Trophoblast cell (in vitro differentiated cells and primary cell): Measurements from ENCODE around the gene DPP6.

ENCODE experiments used
- DNase-seq, 2 donors: peaks; one replicate each; pipeline ENCODE4 v3.0.0-alpha.2; 2016
- H2AFZ ChIP-seq: 2 replicates; pipeline ENCODE4 v1.6.1; 2013; ENCODE audit warnings: low read length, moderate library complexity, mild to moderate bottlenecking; ENCODE audit not compliant: insufficient read depth, poor library complexity
- H2AK5ac ChIP-seq: 2 replicates; pipeline ENCODE4 v1.6.1; 2013; ENCODE audit warnings: mild to moderate bottlenecking, low read length
- H2BK120ac ChIP-seq: 2 replicates; pipeline ENCODE4 v1.6.1; 2013; ENCODE audit warnings: low read length, mild to moderate bottlenecking, moderate library complexity; ENCODE audit not compliant: insufficient read depth, poor library complexity
- H2BK12ac ChIP-seq: 2 replicates; pipeline ENCODE4 v1.6.1; 2013; ENCODE audit warnings: mild to moderate bottlenecking, low read length, moderate library complexity
- H2BK5ac ChIP-seq: 2 replicates; pipeline ENCODE4 v1.6.1; 2013; ENCODE audit warnings: low read length, low read depth, moderate library complexity, mild to moderate bottlenecking; ENCODE audit not compliant: poor library complexity
- H3K14ac ChIP-seq: 2 replicates; pipeline ENCODE4 v1.6.1; 2013; ENCODE audit warnings: mild to moderate bottlenecking, low read length
- H3K18ac ChIP-seq: 2 replicates; pipeline ENCODE4 v1.6.1; 2013; ENCODE audit warnings: mild to moderate bottlenecking, low read length
- H3K23ac ChIP-seq: 2 replicates; pipeline ENCODE4 v1.6.1; 2013; ENCODE audit warnings: low read length
- H3K27ac ChIP-seq: 2 replicates; pipeline ENCODE4 v1.5.1; 2013; ENCODE audit warnings: low read depth, mild to moderate bottlenecking, inconsistent platforms, low read length, moderate library complexity
- H3K27me3 ChIP-seq: 2 replicates; pipeline ENCODE4 v1.6.1; 2013; ENCODE audit warnings: inconsistent platforms, mild to moderate bottlenecking, low read length, moderate library complexity; ENCODE audit not compliant: insufficient read depth
- H3K36me3 ChIP-seq, 2 experiments: 1 replicate in 1 of 2; 2 replicates in 1 of 2; pipeline ENCODE4 v1.6.1; 2013; ENCODE audit warnings: low read length in 2 of 2, mild to moderate bottlenecking in 2 of 2, moderate library complexity in 1 of 2; ENCODE audit not compliant: insufficient read depth in 2 of 2, control insufficient read depth in 1 of 2
- H3K4ac ChIP-seq: 2 replicates; pipeline ENCODE4 v1.6.1; 2013; ENCODE audit warnings: low read depth, mild to moderate bottlenecking, low read length, moderate library complexity
- H3K4me1 ChIP-seq, 2 experiments: 1 replicate in 1 of 2; 2 replicates in 1 of 2; pipeline ENCODE4 v1.6.1; 2013; ENCODE audit warnings: low read length in 2 of 2, mild to moderate bottlenecking in 2 of 2, moderate library complexity in 1 of 2; ENCODE audit not compliant: insufficient read depth in 2 of 2, control insufficient read depth in 1 of 2
- H3K4me2 ChIP-seq: 2 replicates; pipeline ENCODE4 v1.6.1; 2013; ENCODE audit warnings: inconsistent platforms, mild to moderate bottlenecking, low read length, moderate library complexity
- H3K4me3 ChIP-seq: 2 replicates; pipeline ENCODE4 v1.5.1; 2013; ENCODE audit warnings: mild to moderate bottlenecking, low read depth, low read length, inconsistent platforms
- H3K79me1 ChIP-seq: one replicate; pipeline ENCODE4 v1.6.1; 2013; ENCODE audit warnings: low read length
- H3K79me2 ChIP-seq: 2 replicates; pipeline ENCODE4 v1.6.1; 2013; ENCODE audit warnings: low read length, mild to moderate bottlenecking; ENCODE audit not compliant: control insufficient read depth, insufficient read depth, poor library complexity
- H3K9ac ChIP-seq: 2 replicates; pipeline ENCODE4 v1.6.1; 2013; ENCODE audit warnings: mild to moderate bottlenecking, low read length
- H3K9me3 ChIP-seq: 2 replicates; pipeline ENCODE4 v1.6.1; 2013; ENCODE audit warnings: low read depth, mild to moderate bottlenecking, control low read depth, inconsistent platforms, low read length; ENCODE audit not compliant: insufficient read depth
- H4K12ac ChIP-seq: 2 replicates; pipeline ENCODE4 v1.6.1; 2013; ENCODE audit warnings: low read depth, mild to moderate bottlenecking, low read length, moderate library complexity
- H4K8ac ChIP-seq: 2 replicates; pipeline ENCODE4 v1.6.1; 2013; ENCODE audit warnings: low read depth, mild to moderate bottlenecking, low read length, moderate library complexity
- H4K91ac ChIP-seq: one replicate; pipeline ENCODE4 v1.6.1; 2013; ENCODE audit warnings: low read depth, mild to moderate bottlenecking, low read length, moderate library complexity
- WGBS: extraction: QIAGEN DNeasy Blood & Tissue Kit; methylation state at CpG from one replicate; pipeline ENCODE4 v1.1.7; 2013; ENCODE audit warnings: missing lambda C conversion rate; ENCODE audit not compliant: insufficient read length, insufficient coverage; ENCODE audit errors: extremely low coverage; 5-methylcytosine and 5-hydroxymethylcytosine counted together

The DPP6 gene

DNA sequence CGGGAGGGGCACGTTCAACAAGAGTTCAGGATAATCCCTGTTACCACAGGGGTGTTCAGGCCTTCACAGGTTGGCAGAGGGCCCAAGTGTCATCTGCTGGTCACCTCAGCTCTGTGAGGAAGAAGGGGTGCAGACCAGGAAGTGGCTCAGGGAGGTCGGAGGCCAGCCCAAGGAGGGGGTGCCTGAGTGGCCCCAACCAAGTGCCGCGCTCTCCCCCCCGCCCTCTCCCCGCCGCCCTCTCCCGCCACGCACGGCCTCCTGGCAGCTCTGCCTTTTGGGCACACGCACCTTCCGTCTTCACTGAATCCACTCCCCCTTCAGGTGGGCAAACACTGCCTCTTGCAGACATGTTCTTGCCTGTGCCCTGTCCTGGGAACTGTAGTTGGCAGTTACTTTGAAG is 705.6 kb downstream of the DPP6 start:
- Histone ChIP-seq H3K27ac (no peak overlapping the region), H3K14ac (no peak overlapping the region), H3K4me2 (no peak overlapping the region), H3K27me3 (no peaks in the 10 kb centered on the region), H3K4me3 (no peak overlapping the region), H2BK120ac (no peak overlapping the region), H4K91ac (no peak overlapping the region), H3K79me1 (no peaks in the 10 kb centered on the region), H3K79me2 (no peaks in the 10 kb centered on the region), H2AFZ (no peak overlapping the region), H3K18ac (no peak overlapping the region), H3K4ac (no peak overlapping the region), H2AK5ac (no peak overlapping the region), H3K4me1 (no peaks in the 10 kb centered on the region), H2BK5ac (no peak overlapping the region), H3K23ac (no peak overlapping the region), H4K12ac (no peak overlapping the region), H3K9ac (no peak overlapping the region), H4K8ac (no peak overlapping the region), H3K9me3 (peaks cover 2% of the 10 kb centered on the region), H2BK12ac (no peak overlapping the region), H3K36me3 (no peaks in the 10 kb centered on the region)
- no peak for DNase-seq
- no CpG with 5 or more reads among the region's 13 CpGs for WGBS

DNA sequence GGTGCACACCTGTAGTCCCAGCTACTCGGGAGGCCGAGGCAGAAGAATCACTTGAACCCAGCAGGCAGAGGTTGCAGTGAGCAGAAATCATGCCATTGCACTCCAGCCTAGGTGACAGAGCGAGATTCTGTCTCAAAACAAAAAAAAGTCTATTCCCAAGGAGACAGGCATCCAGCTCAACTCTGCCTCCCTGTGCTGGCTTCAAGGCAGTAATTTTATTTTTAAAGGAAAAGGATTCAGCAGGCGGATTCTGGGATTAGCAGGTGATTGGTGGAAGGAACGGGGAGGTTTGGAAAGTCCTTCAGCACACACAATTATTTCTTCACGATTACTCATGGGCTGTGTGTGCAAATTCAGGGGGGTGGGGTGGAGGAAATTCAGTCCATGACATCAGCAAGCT is 707.8 kb downstream of the DPP6 start:
- no peak overlapping the region for H3K18ac ChIP-seq
- H3K36me3 ChIP-seq: no peaks in the 10 kb centered on the region
- no peak overlapping the region for H4K91ac ChIP-seq
- no peak overlapping the region for H3K4ac ChIP-seq
- H2AFZ ChIP-seq: no peak overlapping the region
- H3K14ac ChIP-seq: no peak overlapping the region
- no peak overlapping the region for H4K8ac ChIP-seq
- H2AK5ac ChIP-seq: no peak overlapping the region
- no peaks in the 10 kb centered on the region for H3K27me3 ChIP-seq
- H3K4me3 ChIP-seq: no peak overlapping the region
- no peak for DNase-seq
- no peak overlapping the region for H3K4me2 ChIP-seq
- no peak overlapping the region for H2BK12ac ChIP-seq
- no peak overlapping the region for H2BK120ac ChIP-seq
- H3K23ac ChIP-seq: no peak overlapping the region
- H3K4me1 ChIP-seq: no peaks in the 10 kb centered on the region
- no peaks in the 10 kb centered on the region for H3K79me1 ChIP-seq
- no peak overlapping the region for H3K9ac ChIP-seq
- H2BK5ac ChIP-seq: no peak overlapping the region
- H3K79me2 ChIP-seq: no peaks in the 10 kb centered on the region
- no CpG with 5 or more reads among the region's 6 CpGs for WGBS
- H3K9me3 ChIP-seq: peaks cover 2% of the 10 kb centered on the region
- H3K27ac ChIP-seq: no peak overlapping the region
- no peak overlapping the region for H4K12ac ChIP-seq

DNA sequence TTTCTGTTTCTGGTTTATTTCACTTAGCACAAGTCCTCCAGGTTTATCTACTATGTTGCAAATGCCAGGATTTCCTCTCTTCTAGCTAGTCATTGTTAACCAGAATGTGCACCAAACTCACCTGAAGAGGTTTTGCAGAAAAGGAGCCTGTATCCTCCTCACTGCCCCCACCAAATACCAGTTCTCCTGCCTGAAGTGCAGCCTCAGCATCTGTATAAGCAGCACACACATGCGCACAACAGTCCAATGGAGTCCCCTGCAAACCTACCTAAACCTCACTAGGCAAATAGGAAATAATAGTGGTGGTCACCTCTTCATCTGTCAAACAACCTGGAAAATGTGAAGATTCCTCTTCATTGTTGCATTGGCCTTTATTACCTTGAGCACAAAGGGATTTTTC is 712.9 kb downstream of the DPP6 start:
- H2AK5ac ChIP-seq: no peak overlapping the region
- peaks cover 0 to 2% of the 10 kb centered on the region in 2 experiments for H3K4me1 ChIP-seq
- DNase-seq: no peak
- no CpG with 5 or more reads among the region's 1 CpG for WGBS
- H3K36me3 ChIP-seq: no peaks in the 10 kb centered on the region
- H3K4me3 ChIP-seq: no peak overlapping the region
- H3K14ac ChIP-seq: no peak overlapping the region
- H4K12ac ChIP-seq: no peak overlapping the region
- H2BK120ac ChIP-seq: no peak overlapping the region
- H3K18ac ChIP-seq: no peak overlapping the region
- peaks cover 2% of the 10 kb centered on the region for H3K9me3 ChIP-seq
- H4K91ac ChIP-seq: no peak overlapping the region
- no peaks in the 10 kb centered on the region for H3K79me2 ChIP-seq
- H3K27me3 ChIP-seq: no peaks in the 10 kb centered on the region
- H3K23ac ChIP-seq: no peak overlapping the region
- H3K4ac ChIP-seq: no peak overlapping the region
- H4K8ac ChIP-seq: no peak overlapping the region
- no peak overlapping the region for H3K4me2 ChIP-seq
- no peak overlapping the region for H3K9ac ChIP-seq
- no peak overlapping the region for H3K27ac ChIP-seq
- H2AFZ ChIP-seq: no peak overlapping the region
- H2BK12ac ChIP-seq: no peak overlapping the region
- no peaks in the 10 kb centered on the region for H3K79me1 ChIP-seq
- H2BK5ac ChIP-seq: no peak overlapping the region

DNA sequence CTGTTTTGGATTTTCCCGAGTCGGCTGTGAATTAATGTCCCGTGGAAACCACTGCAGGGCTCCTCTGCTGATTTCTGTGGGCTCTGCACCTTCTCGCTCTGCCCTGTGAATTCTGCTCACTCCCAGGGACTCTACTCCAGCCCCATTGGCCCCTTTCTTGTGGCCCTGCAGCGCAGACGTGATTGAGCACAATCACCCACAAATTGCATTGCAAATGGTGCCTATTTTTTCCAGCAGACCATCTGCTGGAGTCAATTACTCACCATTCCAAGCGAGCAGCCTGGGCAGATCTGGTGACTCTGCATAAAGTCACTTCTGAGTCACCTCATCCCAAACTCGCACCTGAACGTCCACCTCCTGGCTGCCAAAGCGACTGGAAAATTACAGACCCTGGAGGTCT is 714.9 kb downstream of the DPP6 start:
- Histone ChIP-seq H4K12ac (no peak overlapping the region), H3K18ac (no peak overlapping the region), H3K27ac (no peak overlapping the region), H3K14ac (no peak overlapping the region), H3K9ac (no peak overlapping the region), H2AFZ (no peak overlapping the region), H2BK120ac (no peak overlapping the region), H3K79me1 (no peaks in the 10 kb centered on the region), H3K79me2 (no peaks in the 10 kb centered on the region), H2BK5ac (no peak overlapping the region), H3K4me3 (no peak overlapping the region), H3K4me1 (peaks cover 0 to 2% of the 10 kb centered on the region in 2 experiments), H2AK5ac (no peak overlapping the region), H3K9me3 (peaks cover 2% of the 10 kb centered on the region), H3K27me3 (no peaks in the 10 kb centered on the region), H3K4me2 (no peak overlapping the region), H3K4ac (no peak overlapping the region), H2BK12ac (no peak overlapping the region), H4K91ac (no peak overlapping the region), H4K8ac (no peak overlapping the region), H3K36me3 (no peaks in the 10 kb centered on the region), H3K23ac (no peak overlapping the region)
- WGBS: no CpG with 5 or more reads among the region's 10 CpGs
- DNase-seq: no peak
